Measurements from ENCODE around the gene ZNF775. TPM values are rescaled to one million over a fixed set of nuclear protein-coding genes. Genes with fewer than 3 reads are reported as not detected.
A peak's percentile ranks its signal among the peaks of the same experiment; 100 is the strongest.

The ZNF775 gene
- total RNA-seq, 1 experiment from 2014 or later, result 3.7 TPM

GRCh38 chr7:150356265-150356897, 22.7 kb upstream of the ZNF775 start:
- H3K4me2 ChIP-seq (ENCODE audit: low read length), result no peak overlapping the region

GRCh38 chr7:150357270-150357669, 21.9 kb upstream of the ZNF775 start:
- Histone ChIP-seq H3K9me3 (ENCODE audit: low read length) (no peaks in the 10 kb centered on the region), H2AFZ (ENCODE audit: low read length) (no peak overlapping the region), H4K20me1 (ENCODE audit: low read length) (no peaks in the 10 kb centered on the region), H3K36me3 (ENCODE audit: low read depth, low read length) (no peaks in the 10 kb centered on the region), H3K27ac (ENCODE audit: low read length) (no peak overlapping the region), H3K4me3 (ENCODE audit: low read length) (no peak overlapping the region), H3K4me1 (ENCODE audit: insufficient read depth, low read length) (0 out of 2 replicates have a peak, but pooled peaks cover 2% of the 10 kb centered on the region), H3K27me3 (ENCODE audit: low read length) (no peaks in the 10 kb centered on the region), H3K9ac (ENCODE audit: low read length) (no peak overlapping the region), H3K4me2 (ENCODE audit: low read length) (no peak overlapping the region), H3K9me2 (replicated peaks; ENCODE audit: low read length) (no peaks in the 10 kb centered on the region), H3F3A (ENCODE audit: low read length, unreplicated experiment) (no peaks in the 10 kb centered on the region), H3K79me2 (ENCODE audit: low read length) (no peaks in the 10 kb centered on the region)
- POLR2A ChIA-PET (ENCODE audit: unreplicated experiment), result no interaction called here
- CTCF ChIA-PET, result no interaction called here
- TF ChIP-seq EZH2phosphoT487 (IDR thresholded peaks at IDR 0.05; ENCODE audit: borderline replicate concordance, low read length) (no peak), CTCF (conservative IDR thresholded peaks at IDR 0.05; ENCODE audit: low read depth, low read length) (no peak), EZH2 (IDR thresholded peaks at IDR 0.05; ENCODE audit: low read length, unreplicated experiment) (no peak)
- DNase-seq (no peak), ATAC-seq (no peak)
- intact Hi-C loops (cut with micrococcal nuclease), result no loop called here
- BruUV-seq (replicated peaks), result no TSS peak

More at GRCh38 chr7:150356265-150356897, 22.7 kb upstream of the ZNF775 start:
- TF ChIP-seq CTCF (conservative IDR thresholded peaks at IDR 0.05; ENCODE audit: low read depth, low read length) (peak; percentile 71), EZH2 (IDR thresholded peaks at IDR 0.05; ENCODE audit: low read length, unreplicated experiment) (no peak)
- Histone ChIP-seq H3K9me3 (ENCODE audit: low read length) (no peaks in the 10 kb centered on the region), H4K20me1 (ENCODE audit: low read length) (no peaks in the 10 kb centered on the region), H3F3A (ENCODE audit: low read length, unreplicated experiment) (no peaks in the 10 kb centered on the region), H3K4me1 (ENCODE audit: insufficient read depth, low read length) (0 out of 2 replicates have a peak, but pooled peaks cover 10% of the 10 kb centered on the region), H3K27me3 (ENCODE audit: low read length) (no peaks in the 10 kb centered on the region), H2AFZ (ENCODE audit: low read length) (peak overlapping the region; percentile 29; the same call in 1 of the 2 replicates), H3K27ac (ENCODE audit: low read length) (no peak overlapping the region), H3K9me2 (replicated peaks; ENCODE audit: low read length) (no peaks in the 10 kb centered on the region), H3K79me2 (ENCODE audit: low read length) (no peaks in the 10 kb centered on the region), H3K9ac (ENCODE audit: low read length) (no peak overlapping the region), H3K4me3 (ENCODE audit: low read length) (no peak overlapping the region), H3K36me3 (ENCODE audit: low read depth, low read length) (no peaks in the 10 kb centered on the region)
- DNase-seq (peak; percentile 47), ATAC-seq (no peak)
- CTCF ChIA-PET, result interaction anchor here (0.5 kb wide), 2 partner anchors 13 to 21 kb away, joined by 3 read pairs; no protein-coding TSS in a partner anchor
- no TSS peak for BruUV-seq (replicated peaks)
- POLR2A ChIA-PET (ENCODE audit: unreplicated experiment), result interaction anchor here (0.5 kb wide), 1 partner anchor 13 kb away, joined by 3 read pairs; no protein-coding TSS in a partner anchor
- intact Hi-C loops (cut with micrococcal nuclease), result loop anchor here (1.0 kb wide), 2 partner anchors 22 to 65 kb away; no protein-coding TSS in a partner anchor

DNA sequence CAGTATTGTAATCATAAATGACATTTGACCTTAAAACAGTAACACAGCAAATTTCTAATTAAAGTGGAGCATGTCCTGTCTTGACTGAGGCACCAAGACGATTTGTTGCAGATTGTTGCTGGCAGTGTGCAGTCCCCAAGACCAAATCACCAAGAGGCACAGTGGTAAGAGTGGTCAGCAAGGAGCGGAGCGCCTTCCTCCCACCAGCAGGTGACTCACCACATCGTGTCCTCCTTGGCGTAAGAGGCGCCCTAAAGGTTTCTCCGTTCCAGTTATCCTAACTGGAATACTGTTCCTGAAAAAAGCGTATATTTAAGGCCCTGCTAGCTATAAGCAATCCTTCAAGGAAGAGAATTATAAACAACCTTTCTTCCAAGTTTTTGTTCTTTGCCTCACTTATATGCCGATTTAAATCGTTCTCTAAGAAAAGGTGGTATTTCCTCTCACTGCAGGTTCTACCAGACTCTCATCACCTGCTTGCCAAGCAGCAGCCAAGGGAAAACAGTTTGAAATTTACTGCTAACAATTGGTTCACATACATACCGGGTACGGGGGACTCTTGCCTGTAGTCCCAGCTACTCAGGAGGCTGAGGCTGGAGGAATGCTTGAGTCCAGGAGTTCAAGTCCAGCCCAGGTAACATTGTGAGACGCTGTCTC, 21.2 kb upstream of the ZNF775 start:
- ChIA-PET POLR2A (ENCODE audit: unreplicated experiment) (no interaction called here), CTCF (no interaction called here)
- no peaks in the 10 kb centered on the region for H3K79me2 ChIP-seq (ENCODE audit: low read length)
- H4K20me1 ChIP-seq (ENCODE audit: low read length), result no peaks in the 10 kb centered on the region
- TF ChIP-seq EZH2 (IDR thresholded peaks at IDR 0.05; ENCODE audit: low read length, unreplicated experiment), result no peak
- TF ChIP-seq EZH2phosphoT487 (IDR thresholded peaks at IDR 0.05; ENCODE audit: borderline replicate concordance, low read length), result no peak
- TF ChIP-seq CTCF (conservative IDR thresholded peaks at IDR 0.05; ENCODE audit: low read depth, low read length), result no peak
- intact Hi-C loops (cut with micrococcal nuclease), result no loop called here
- H3K4me3 ChIP-seq (ENCODE audit: low read length), result no peak overlapping the region
- H3K4me2 ChIP-seq (ENCODE audit: low read length), result no peak overlapping the region
- H3K9ac ChIP-seq (ENCODE audit: low read length), result no peak overlapping the region
- DNase-seq, result no peak
- no peaks in the 10 kb centered on the region for H3K27me3 ChIP-seq (ENCODE audit: low read length)
- H3K4me1 ChIP-seq (ENCODE audit: insufficient read depth, low read length), result no peaks in the 10 kb centered on the region
- no peaks in the 10 kb centered on the region for H3F3A ChIP-seq (ENCODE audit: low read length, unreplicated experiment)
- H2AFZ ChIP-seq (ENCODE audit: low read length), result no peak overlapping the region
- no peaks in the 10 kb centered on the region for H3K9me2 ChIP-seq (replicated peaks; ENCODE audit: low read length)
- no peaks in the 10 kb centered on the region for H3K36me3 ChIP-seq (ENCODE audit: low read depth, low read length)
- no TSS peak for BruUV-seq (replicated peaks)
- no peak for ATAC-seq
- no peaks in the 10 kb centered on the region for H3K9me3 ChIP-seq (ENCODE audit: low read length)
- H3K27ac ChIP-seq (ENCODE audit: low read length), result no peak overlapping the region
